Sciatic nerve (tissue), 2 donors: ENCODE data around the gene ADTRP. TPM values are rescaled to one million over a fixed set of nuclear protein-coding genes. Genes with fewer than 3 reads are reported as not detected.
A peak's percentile ranks its signal among the peaks of the same experiment; 100 is the strongest.
"Not testable (repeated sequence)": the region's sequence is repeated elsewhere in the genome, so short reads cannot be mapped to it uniquely, and the experiment has no call there.

Experiments used
- ATAC-seq: fragments of 200-7000 bp; cut with Tn5 transposase; one replicate; pipeline ENCODE4 v1.9.1; 2020; ENCODE audit warnings: mild to moderate bottlenecking, moderate library complexity
- DNase-seq: peaks from one replicate; pipeline ENCODE4 v3.0.0-alpha.2; 2020; ENCODE audit warnings: low spot score
- intact Hi-C: fragments of 100-400 bp; cut with DNase I; formaldehyde crosslinking; loops from one replicate; pipeline ENCODE4 v1.14.2; 2022
- total RNA-seq: library from RNA; stranded (reverse); fragmentation: NEBNext Ultra II Directional; extraction: Animal tissue kit (Norgen Biotek cat#: 25700); gene quantifications from one replicate; pipeline ENCODE4 v1.2.1, GENCODE V29; 2021
- donor health status: DM: no; HTN: no; CAD: no.
- donor health status: DM: no; HTN: no; CAD: no.

Gene ADTRP
- total RNA-seq, 1 donor from 2014 or later = 0.76 TPM

DNA sequence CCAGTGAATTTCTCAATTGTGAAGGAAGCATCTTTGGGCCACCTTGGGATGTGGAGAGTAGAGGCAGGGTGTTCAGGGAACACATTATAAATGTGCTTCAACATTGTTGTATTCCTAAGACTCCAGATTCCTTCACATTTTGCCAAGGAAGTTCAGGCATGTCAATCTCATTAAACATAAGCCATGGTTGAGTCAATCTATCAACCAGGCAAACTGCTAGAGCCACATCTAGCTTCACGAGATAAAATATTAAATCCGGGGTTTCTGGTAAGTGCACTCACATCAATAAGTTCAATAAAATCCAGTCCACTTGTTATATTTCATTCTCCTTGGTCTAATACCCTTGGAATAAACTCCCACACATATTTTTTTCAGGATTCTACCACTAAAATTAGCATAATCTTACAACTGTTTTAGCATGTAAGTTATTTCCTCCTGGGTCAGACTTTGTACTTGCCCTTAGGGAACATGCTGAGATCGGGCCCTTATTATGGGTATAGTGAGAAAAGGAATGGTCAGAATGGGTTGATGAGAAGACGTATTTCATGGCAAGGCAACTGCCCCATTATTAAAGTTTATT lies 93.6 kb downstream of the ADTRP start:
- intact Hi-C loops = no loop called here

GRCh38 chr6:11683871-11684270 lies 94.7 kb downstream of the ADTRP start:
- intact Hi-C loops = loop anchor here (2.0 kb wide), 1 partner anchor 33 kb away; no protein-coding TSS in a partner anchor

More for the DNA sequence above, 93.6 kb downstream of the ADTRP start:
- ATAC-seq (no peak), DNase-seq (no peak)

GRCh38 chr6:11682561-11682975 lies 96.0 kb downstream of the ADTRP start:
- DNase-seq (no peak), ATAC-seq (no peak)
- intact Hi-C loops = loop anchor here (2.0 kb wide), 1 partner anchor 32 kb away; no protein-coding TSS in a partner anchor

More at GRCh38 chr6:11683871-11684270, 94.7 kb downstream of the ADTRP start:
- no peak for DNase-seq
- ATAC-seq = no peak

DNA sequence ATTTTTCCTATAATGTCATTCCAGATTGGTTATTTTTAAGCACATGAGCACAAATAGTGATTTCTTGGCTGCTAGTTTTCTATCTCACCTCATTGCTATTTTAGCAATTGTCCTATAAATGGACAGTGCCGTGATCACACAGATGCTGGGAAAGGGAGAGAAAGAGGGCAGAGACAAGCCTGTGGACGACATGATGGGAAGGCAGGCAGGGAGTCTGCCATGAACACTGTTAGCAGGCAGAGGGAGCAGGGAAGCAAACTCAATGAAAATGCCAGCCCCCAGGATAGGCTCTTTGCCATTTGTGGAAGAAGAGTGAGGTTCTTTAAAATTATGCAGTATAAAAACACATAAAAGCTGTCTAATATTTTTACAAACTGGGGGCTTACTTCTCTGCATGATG lies 96.8 kb downstream of the ADTRP start:
- DNase-seq (no peak), ATAC-seq (no peak)
- intact Hi-C loops = loop anchor here (2.0 kb wide), 1 partner anchor 31 kb away; no protein-coding TSS in a partner anchor

GRCh38 chr6:11681357-11681756 lies 97.2 kb downstream of the ADTRP start:
- ATAC-seq = no peak
- no peak for DNase-seq
- intact Hi-C loops = no loop called here

- ATAC-seq, DNase-seq, intact Hi-C loops: not testable (repeated sequence)
Measured at GRCh38 chr6:11680479-11680878, 98.1 kb downstream of the ADTRP start.

DNA sequence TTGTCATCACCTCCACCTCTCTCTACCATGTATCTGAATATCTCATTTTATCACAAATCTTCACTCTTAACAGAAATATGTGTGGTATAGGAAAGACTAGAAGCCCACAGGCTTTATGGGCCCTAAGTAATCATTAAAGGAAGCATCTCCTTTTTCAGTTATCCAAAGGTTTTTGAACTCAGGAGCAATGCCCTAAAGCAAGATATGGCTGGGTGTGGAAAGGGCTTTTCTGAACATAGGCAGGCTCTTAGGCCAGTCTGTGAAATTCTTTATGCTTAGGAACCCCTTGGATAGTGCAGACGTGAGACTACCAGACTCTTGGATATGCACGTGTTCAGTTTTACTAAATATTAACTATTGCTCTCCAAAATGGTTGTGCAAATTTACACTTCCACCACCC lies 99.5 kb downstream of the ADTRP start:
- intact Hi-C loops = no loop called here
- no peak for DNase-seq
- no peak for ATAC-seq

DNA sequence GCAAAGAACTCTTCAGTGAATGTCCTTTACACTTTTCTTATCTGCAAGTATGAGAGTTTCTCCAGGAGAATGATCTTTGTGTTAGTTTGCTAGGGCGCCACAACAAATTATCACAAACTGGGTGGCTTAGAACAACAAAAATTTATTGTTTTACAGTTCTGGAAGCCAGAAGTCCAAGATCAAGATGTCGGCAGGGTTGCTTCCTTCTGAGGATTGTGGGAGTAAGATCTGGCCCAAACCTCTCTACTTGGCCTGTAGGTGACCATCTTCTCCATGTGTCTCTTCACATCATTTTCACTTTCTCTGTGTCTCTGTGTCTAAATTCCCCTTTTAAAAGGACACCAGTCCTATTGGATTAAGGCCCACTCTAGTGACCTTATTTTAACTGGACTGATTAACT lies 103.0 kb downstream of the ADTRP start:
- intact Hi-C loops = no loop called here
- ATAC-seq (peak; percentile 39), DNase-seq (no peak)

- ATAC-seq (no peak), DNase-seq (no peak)
- intact Hi-C loops = no loop called here
Measured at GRCh38 chr6:11672669-11673068, 105.9 kb downstream of the ADTRP start.

DNA sequence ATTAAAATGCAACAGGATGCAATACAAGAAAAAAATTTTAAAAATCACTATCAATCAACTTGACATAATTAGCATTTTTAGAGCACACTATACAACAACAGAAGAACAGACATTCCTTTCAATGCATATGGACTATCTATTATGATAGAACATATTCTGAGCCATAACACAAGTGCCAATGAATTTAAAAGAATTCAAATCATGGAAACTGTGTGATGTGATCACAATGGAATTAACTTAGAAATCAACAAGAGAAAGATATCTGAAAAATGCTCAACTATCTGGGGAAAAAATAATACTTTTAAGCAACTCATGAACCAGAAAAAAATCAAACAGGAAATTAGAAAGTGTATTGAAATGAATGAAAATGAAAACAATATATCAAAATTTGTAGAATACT lies 106.3 kb downstream of the ADTRP start:
- ATAC-seq = no peak
- no peak for DNase-seq
- intact Hi-C loops = no loop called here

DNA sequence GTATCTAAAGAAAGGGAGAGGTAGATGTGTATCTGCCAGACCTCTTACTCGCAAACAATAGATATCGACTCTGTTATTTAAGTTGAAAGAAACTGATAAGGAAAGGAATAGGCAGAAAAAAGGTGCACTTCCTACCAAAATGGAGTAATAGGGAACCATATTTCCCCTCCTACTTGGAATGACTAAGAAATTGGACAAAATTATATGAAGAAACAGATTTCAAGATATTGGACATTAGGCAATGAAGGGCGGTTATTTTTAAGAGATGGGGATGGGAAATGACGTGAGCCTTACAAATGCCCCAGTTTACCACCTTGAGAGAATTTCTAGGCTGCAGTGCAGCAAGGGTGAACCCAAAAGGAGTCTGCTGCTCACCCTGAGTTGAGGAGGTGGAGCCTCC lies 108.9 kb downstream of the ADTRP start:
- ATAC-seq (no peak), DNase-seq (no peak)
- intact Hi-C loops = no loop called here

GRCh38 chr6:11668455-11668854 lies 110.1 kb downstream of the ADTRP start:
- DNase-seq = no peak
- intact Hi-C loops = no loop called here
- ATAC-seq = no peak

DNA sequence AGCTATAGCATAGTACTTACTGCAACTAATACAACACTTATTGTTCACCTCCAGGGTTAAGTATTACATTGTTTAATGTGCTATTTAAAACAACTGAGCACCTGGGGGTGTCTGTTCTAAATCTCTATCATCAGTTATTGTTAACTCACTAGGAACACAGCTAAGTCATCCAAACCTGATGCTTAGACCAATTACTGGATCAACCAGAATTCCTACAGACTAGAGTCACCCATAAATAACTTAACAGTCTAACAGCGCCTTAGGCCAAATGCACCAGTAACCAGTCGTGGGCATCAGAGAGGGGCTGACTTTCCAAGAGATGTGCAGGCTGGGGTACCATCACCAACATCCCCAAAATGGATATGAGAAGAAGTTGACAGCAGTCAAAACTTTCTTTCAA lies 110.7 kb downstream of the ADTRP start:
- no peak for DNase-seq
- intact Hi-C loops = no loop called here
- ATAC-seq = no peak

DNA sequence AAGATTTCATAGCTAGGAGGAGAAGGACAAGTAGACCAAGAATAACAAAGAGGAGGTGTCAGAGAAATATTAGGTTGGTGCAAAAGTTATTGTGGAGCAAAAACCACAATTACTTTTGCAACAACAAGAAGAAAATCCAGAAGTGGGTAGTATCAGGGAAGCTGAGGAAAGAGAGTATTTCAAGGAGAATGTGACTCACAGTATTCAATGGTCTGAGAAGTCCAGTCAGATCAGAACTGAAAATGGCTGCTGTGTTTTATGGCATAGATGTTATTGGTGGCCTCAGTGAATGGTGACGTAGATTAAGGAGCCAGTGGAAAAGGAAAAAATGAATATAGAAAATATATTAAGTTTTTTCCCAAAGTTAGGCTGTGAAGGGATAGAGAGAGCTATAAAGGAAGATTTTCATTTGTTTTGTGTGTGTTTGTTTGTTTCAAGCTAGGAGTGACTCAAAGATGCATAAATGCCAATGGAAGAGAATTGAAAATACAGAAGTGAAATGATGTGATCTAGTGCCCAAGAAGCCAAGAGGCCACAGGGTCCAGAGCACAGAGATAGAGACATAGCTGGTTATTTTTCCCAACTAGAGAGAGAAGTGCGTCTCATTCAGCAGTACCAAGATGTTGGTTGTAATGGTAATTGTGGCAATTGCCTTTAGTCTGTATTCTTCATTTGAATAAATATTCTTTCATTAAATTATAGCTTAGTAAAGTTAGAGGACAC lies 112.8 kb downstream of the ADTRP start:
- no peak for DNase-seq
- no peak for ATAC-seq
- intact Hi-C loops = no loop called here

Other genes starting within 250 kb of the ADTRP start
- 9.5 TPM for gene TMEM170B, start 241.1 kb downstream of the ADTRP start, total RNA-seq
- 48.6 TPM for gene HIVEP1, start 233.5 kb upstream of the ADTRP start, total RNA-seq